ENCODE results near the gene MAP6D1.

Gene MAP6D1

GRCh38 chr3:183833516-183833915 is 8.1 kb upstream of the MAP6D1 start:
- no peak overlapping the region for H3K4me3 ChIP-seq (ENCODE audit: low read length)
- no peak for TF ChIP-seq CTCF (conservative IDR thresholded peaks at IDR 0.05; ENCODE audit: low read depth, low read length)
- no peak for DNase-seq (ENCODE audit: low read depth)

- no peak for TF ChIP-seq CTCF (conservative IDR thresholded peaks at IDR 0.05; ENCODE audit: low read depth, low read length)
- no peak for DNase-seq (ENCODE audit: low read depth)
Measured at GRCh38 chr3:183830187-183830586, 4.8 kb upstream of the MAP6D1 start.

GRCh38 chr3:183829466-183829865 is 4.1 kb upstream of the MAP6D1 start:
- no peak for DNase-seq (ENCODE audit: low read depth)
- TF ChIP-seq CTCF (conservative IDR thresholded peaks at IDR 0.05; ENCODE audit: low read depth, low read length), result no peak
- H3K4me3 ChIP-seq (ENCODE audit: low read length), result no peak overlapping the region

More at GRCh38 chr3:183830187-183830586, 4.8 kb upstream of the MAP6D1 start:
- H3K4me3 ChIP-seq (ENCODE audit: low read length), result no peak overlapping the region

GRCh38 chr3:183828538-183828870 is 3.1 kb upstream of the MAP6D1 start:
- H3K4me3 ChIP-seq (ENCODE audit: low read length), result no peak overlapping the region
- DNase-seq (ENCODE audit: low read depth), result no peak
- no peak for TF ChIP-seq CTCF (conservative IDR thresholded peaks at IDR 0.05; ENCODE audit: low read depth, low read length)

GRCh38 chr3:183827809-183828537 is 2.6 kb upstream of the MAP6D1 start:
- DNase-seq (ENCODE audit: low read depth), result no peak
- no peak overlapping the region for H3K4me3 ChIP-seq (ENCODE audit: low read length)
- TF ChIP-seq CTCF (conservative IDR thresholded peaks at IDR 0.05; ENCODE audit: low read depth, low read length), result no peak

GRCh38 chr3:183826448-183827250 is 1.3 kb upstream of the MAP6D1 start:
- DNase-seq (ENCODE audit: low read depth), result no peak
- TF ChIP-seq CTCF (conservative IDR thresholded peaks at IDR 0.05; ENCODE audit: low read depth, low read length), result no peak
- no peak overlapping the region for H3K4me3 ChIP-seq (ENCODE audit: low read length)

Measured in retinal pigment epithelial cell (primary cell).